Activated naive CD4-positive, alpha-beta T cell treated with anti-CD3 and anti-CD28 coated beads, Interleukin-2, amount 10 ng/mL, durations not matched to agents 7 days and 5 days (primary cell): ENCODE data around the gene WFIKKN2.
"Not testable (repeated sequence)": the region's sequence is repeated elsewhere in the genome, so short reads cannot be mapped to it uniquely, and the experiment has no call there.

Experiments used
- CTCF ChIA-PET: fragments of 350-600 bp; sonication (Branson Sonifier 250); formaldehyde crosslinking; loops from one replicate; lab custom pipeline; 2021; ENCODE audit warnings: antibody characterized with exemption; lab: Charles Lee
- DNase-seq: peaks from one replicate; pipeline ENCODE4 v3.0.0-alpha.2; 2020
- H3K27ac Mint-ChIP-seq: one replicate; pipeline ENCODE4 v1.8.0; 2021; ENCODE audit warnings: mild to moderate bottlenecking, moderate library complexity, mixed read lengths
- H3K27me3 Mint-ChIP-seq: one replicate; pipeline ENCODE4 v1.8.0; 2021; ENCODE audit warnings: mild to moderate bottlenecking, mixed read lengths
- H3K36me3 Mint-ChIP-seq: one replicate; pipeline ENCODE4 v1.8.0; 2021; ENCODE audit warnings: mixed read lengths
- H3K4me1 Mint-ChIP-seq: one replicate; pipeline ENCODE4 v1.8.0; 2021; ENCODE audit warnings: mixed read lengths
- H3K4me3 Mint-ChIP-seq: one replicate; pipeline ENCODE4 v1.8.0; 2021; ENCODE audit warnings: mild to moderate bottlenecking, moderate library complexity, mixed read lengths
- H3K9me3 Mint-ChIP-seq: one replicate; pipeline ENCODE4 v1.8.0; 2021; ENCODE audit warnings: mixed read lengths

Gene WFIKKN2

DNA sequence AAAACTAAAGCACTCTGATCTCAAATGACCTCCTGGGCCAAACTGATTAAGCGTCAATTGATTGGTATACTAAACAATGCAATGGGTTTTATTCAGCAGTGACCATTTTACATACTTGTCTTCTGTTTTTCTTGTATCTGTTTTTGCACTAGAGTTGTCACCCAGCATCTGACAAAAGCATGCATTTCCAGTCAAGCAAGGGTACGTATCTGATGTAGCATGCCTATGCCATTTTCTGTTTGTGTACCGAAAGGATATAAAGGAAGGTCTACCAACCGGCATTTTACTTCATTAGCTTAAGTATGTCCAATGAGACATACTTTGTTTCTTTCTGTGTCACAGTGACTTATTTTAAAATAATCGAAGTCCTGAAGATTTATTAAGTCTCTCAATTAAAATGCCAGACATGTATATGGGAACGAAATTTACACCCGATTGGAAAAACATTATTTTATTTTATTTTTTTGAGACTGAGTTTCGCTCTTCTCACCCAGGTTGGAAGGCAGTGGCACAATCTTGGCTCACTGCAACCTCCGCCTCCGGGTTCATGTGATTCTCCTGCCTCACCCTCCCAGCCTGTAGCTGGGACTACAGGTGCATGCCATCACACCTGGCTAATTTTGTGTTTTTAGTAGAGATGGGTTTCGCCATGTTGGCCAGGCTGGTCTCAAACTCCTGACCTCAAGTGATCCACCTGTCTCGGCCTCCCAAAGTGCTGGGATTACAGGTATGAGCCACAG, 23.3 kb downstream of the WFIKKN2 start:
- CTCF ChIA-PET = interaction anchor here (0.6 to 3.0 kb wide), 3 partner anchors 91 to 98 kb away, joined by 3 to 12 read pairs (median 4); no protein-coding TSS in a partner anchor
- Mint-ChIP-seq H3K27me3 (peaks cover 19% of the 10 kb centered on the region), H3K36me3 (peaks cover 21% of the 10 kb centered on the region), H3K4me1 (peaks cover 22% of the 10 kb centered on the region), H3K27ac (no peak overlapping the region), H3K9me3 (no peaks in the 10 kb centered on the region), H3K4me3 (no peak overlapping the region)
- DNase-seq = no peak

DNA sequence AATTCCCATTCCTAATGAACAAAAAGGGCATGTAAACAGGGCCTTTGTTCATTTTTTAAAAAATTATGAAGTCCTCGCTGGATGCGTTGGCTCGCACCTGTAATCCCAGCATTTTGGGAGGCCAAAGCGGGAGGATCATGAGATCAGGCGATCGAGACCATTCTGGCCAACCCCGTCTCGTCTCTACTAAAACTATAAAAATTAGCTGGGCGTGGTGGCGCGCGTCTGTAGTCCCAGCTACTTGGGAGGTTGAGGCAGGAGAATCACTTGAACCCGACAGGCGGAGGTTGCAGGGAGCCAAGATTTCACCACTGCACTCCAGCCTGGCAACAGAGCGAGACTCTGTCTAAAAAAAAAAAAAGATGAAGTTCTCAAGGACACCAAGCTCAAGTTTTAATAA, 24.3 kb downstream of the WFIKKN2 start:
- not testable (repeated sequence) for DNase-seq, H3K27me3 Mint-ChIP-seq, H3K4me3 Mint-ChIP-seq, H3K9me3 Mint-ChIP-seq, H3K27ac Mint-ChIP-seq
- peaks cover 31% of the 10 kb centered on the region for H3K4me1 Mint-ChIP-seq
- H3K36me3 Mint-ChIP-seq = peaks cover 29% of the 10 kb centered on the region
- CTCF ChIA-PET = interaction anchor here (1.2 to 3.0 kb wide), 3 partner anchors 89 to 97 kb away, joined by 4 to 12 read pairs (median 12); no protein-coding TSS in a partner anchor

- H3K4me3 Mint-ChIP-seq = no peak overlapping the region
- no peaks in the 10 kb centered on the region for H3K9me3 Mint-ChIP-seq
- H3K36me3 Mint-ChIP-seq = peaks cover 34% of the 10 kb centered on the region
- H3K4me1 Mint-ChIP-seq = peaks cover 26% of the 10 kb centered on the region
- DNase-seq = no peak
- no peak overlapping the region for H3K27ac Mint-ChIP-seq
- H3K27me3 Mint-ChIP-seq = no peaks in the 10 kb centered on the region
- CTCF ChIA-PET = interaction anchor here (1.0 to 3.0 kb wide), 7 partner anchors 9 to 95 kb away, joined by 3 to 20 read pairs (median 4); no protein-coding TSS in a partner anchor
Measured at GRCh38 chr17:50861334-50861676, 25.9 kb downstream of the WFIKKN2 start.

DNA sequence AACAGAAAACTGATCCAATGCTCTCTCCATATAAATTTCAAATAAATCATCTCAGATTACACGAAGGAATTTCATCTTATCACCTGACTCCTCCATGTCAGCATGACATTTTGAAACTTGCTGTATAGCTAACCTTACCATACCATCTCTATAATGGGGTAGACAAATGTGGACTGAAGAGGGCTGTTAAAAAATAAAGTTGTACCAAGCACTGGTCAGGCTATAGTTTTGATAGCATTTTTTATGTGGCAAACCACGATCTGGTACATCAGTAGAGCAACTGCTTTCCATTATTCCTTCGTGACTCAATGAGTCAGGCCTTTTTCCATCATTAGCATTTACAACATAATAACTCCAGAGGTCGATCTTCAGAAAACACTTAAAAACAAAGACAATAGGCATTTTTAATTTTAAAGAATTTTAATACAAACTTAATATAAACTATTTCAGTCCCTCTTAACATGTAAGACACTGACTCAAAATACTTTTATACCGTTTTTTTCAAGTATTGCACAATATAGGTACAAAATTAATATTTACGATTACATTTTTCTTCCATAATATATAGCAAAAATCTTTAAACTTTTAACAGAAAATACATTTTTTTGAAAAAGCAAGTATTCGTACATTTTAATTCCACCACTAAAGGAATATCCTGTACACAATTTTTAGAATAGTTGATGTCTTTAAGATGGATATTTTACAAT, 26.6 kb downstream of the WFIKKN2 start:
- CTCF ChIA-PET = interaction anchor here (1.2 to 3.5 kb wide), 8 partner anchors 9 to 94 kb away, joined by 3 to 26 read pairs (median 14); no protein-coding TSS in a partner anchor
- H3K27me3 Mint-ChIP-seq = no peaks in the 10 kb centered on the region
- no peaks in the 10 kb centered on the region for H3K9me3 Mint-ChIP-seq
- peaks cover 34% of the 10 kb centered on the region for H3K36me3 Mint-ChIP-seq
- no peak overlapping the region for H3K27ac Mint-ChIP-seq
- DNase-seq = no peak
- peaks cover 26% of the 10 kb centered on the region for H3K4me1 Mint-ChIP-seq
- no peak overlapping the region for H3K4me3 Mint-ChIP-seq

- peak overlapping the region; percentile 95 for H3K4me3 Mint-ChIP-seq
- peaks cover 3% of the 10 kb centered on the region for H3K27me3 Mint-ChIP-seq
- peak; percentile 61 for DNase-seq
- H3K4me1 Mint-ChIP-seq = peaks cover 33% of the 10 kb centered on the region
- H3K27ac Mint-ChIP-seq = no peak overlapping the region
- H3K36me3 Mint-ChIP-seq = peaks cover 37% of the 10 kb centered on the region
- no peaks in the 10 kb centered on the region for H3K9me3 Mint-ChIP-seq
- CTCF ChIA-PET = interaction anchor here (0.6 to 3.5 kb wide), 11 partner anchors 10 to 139 kb away, joined by 3 to 26 read pairs (median 4); no protein-coding TSS in a partner anchor
Measured at GRCh38 chr17:50863221-50863843, 27.9 kb downstream of the WFIKKN2 start.

GRCh38 chr17:50863931-50864330, 28.5 kb downstream of the WFIKKN2 start:
- no peak for DNase-seq
- peaks cover 3% of the 10 kb centered on the region for H3K27me3 Mint-ChIP-seq
- H3K4me3 Mint-ChIP-seq = peak overlapping the region; percentile 95
- peaks cover 39% of the 10 kb centered on the region for H3K4me1 Mint-ChIP-seq
- H3K9me3 Mint-ChIP-seq = no peaks in the 10 kb centered on the region
- peaks cover 41% of the 10 kb centered on the region for H3K36me3 Mint-ChIP-seq
- peak overlapping the region; percentile 20 for H3K27ac Mint-ChIP-seq
- CTCF ChIA-PET = interaction anchor here (0.6 to 3.5 kb wide), 10 partner anchors 11 to 138 kb away, joined by 3 to 26 read pairs (median 4); no protein-coding TSS in a partner anchor

GRCh38 chr17:50864747-50865059, 29.3 kb downstream of the WFIKKN2 start:
- H3K27ac Mint-ChIP-seq = peak overlapping the region; percentile 98
- H3K4me1 Mint-ChIP-seq = peaks cover 47% of the 10 kb centered on the region
- no peaks in the 10 kb centered on the region for H3K9me3 Mint-ChIP-seq
- peaks cover 42% of the 10 kb centered on the region for H3K36me3 Mint-ChIP-seq
- CTCF ChIA-PET = interaction anchor here (0.7 to 3.5 kb wide), 6 partner anchors 42 to 288 kb away, joined by 3 to 26 read pairs (median 4); partner anchors contain the start of gene NME1
- H3K27me3 Mint-ChIP-seq = peaks cover 3% of the 10 kb centered on the region
- peak; percentile 42 for DNase-seq
- peak overlapping the region; percentile 95 for H3K4me3 Mint-ChIP-seq

DNA sequence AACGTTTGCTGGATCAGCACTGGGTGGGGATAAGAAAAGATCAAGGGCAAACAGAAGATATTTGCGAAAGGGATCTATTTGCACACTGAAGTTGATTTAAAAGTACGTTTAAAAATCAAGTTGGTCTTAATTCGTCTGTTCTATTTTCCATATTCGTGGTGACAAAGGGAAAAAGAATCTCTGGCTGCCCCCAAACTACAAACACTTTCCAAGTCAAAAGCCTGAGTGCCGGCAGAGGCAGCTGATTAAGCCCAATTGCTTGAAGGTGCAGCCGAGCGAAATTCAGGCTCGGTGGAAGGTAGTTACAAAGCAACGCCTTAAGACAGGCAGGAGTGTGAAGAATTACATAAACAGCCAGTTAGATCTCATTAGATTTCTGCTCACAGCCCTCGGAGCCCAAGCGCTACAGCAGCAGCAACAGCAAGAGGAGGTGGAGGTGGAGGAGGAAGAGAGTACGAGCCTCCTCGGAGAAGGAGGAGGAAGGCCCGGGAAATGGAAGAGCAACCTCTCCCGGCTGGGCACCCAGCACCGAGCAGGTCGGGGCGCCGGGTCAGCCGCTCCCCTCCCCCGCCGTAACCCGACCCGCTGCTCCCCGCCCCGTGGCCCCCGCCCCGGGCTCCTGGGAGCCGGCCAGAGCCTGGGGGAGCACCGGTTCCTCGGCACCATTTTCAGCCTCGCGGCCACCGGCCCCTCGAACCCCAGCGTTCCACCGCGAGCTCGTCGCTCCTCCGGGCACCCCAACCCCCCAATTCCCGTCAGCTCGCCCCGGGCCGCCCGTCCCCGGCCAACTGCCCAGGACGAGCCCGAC, 29.9 kb downstream of the WFIKKN2 start:
- Mint-ChIP-seq H3K36me3 (peaks cover 45% of the 10 kb centered on the region), H3K27ac (peak overlapping the region; percentile 98), H3K4me1 (peaks cover 51% of the 10 kb centered on the region), H3K9me3 (no peaks in the 10 kb centered on the region), H3K4me3 (peak overlapping the region; percentile 95), H3K27me3 (peaks cover 3% of the 10 kb centered on the region)
- peak; percentile 68 for DNase-seq
- CTCF ChIA-PET = interaction anchor here (0.7 to 3.5 kb wide), 9 partner anchors 12 to 288 kb away, joined by 3 to 26 read pairs (median 9); partner anchors contain the start of gene NME1

- H3K36me3 Mint-ChIP-seq = peaks cover 44% of the 10 kb centered on the region
- CTCF ChIA-PET = interaction anchor here (0.6 to 2.6 kb wide), 7 partner anchors 13 to 287 kb away, joined by 3 to 12 read pairs (median 5); partner anchors contain the start of gene NME1
- H3K27ac Mint-ChIP-seq = peak overlapping the region; percentile 98
- peak overlapping the region; percentile 87 for H3K4me3 Mint-ChIP-seq
- H3K27me3 Mint-ChIP-seq = peaks cover 3% of the 10 kb centered on the region
- H3K4me1 Mint-ChIP-seq = peaks cover 52% of the 10 kb centered on the region
- H3K9me3 Mint-ChIP-seq = no peaks in the 10 kb centered on the region
- no peak for DNase-seq
Measured at GRCh38 chr17:50865868-50866260, 30.5 kb downstream of the WFIKKN2 start.

- H3K4me1 Mint-ChIP-seq = peaks cover 54% of the 10 kb centered on the region
- peaks cover 40% of the 10 kb centered on the region for H3K36me3 Mint-ChIP-seq
- peak; percentile 97 for DNase-seq
- H3K27ac Mint-ChIP-seq = peak within 1 kb of the TSS; percentile 98
- CTCF ChIA-PET = interaction anchor here (0.6 to 2.6 kb wide), 12 partner anchors 13 to 287 kb away, joined by 3 to 12 read pairs (median 4); partner anchors contain the start of gene NME1
- no peaks in the 10 kb centered on the region for H3K9me3 Mint-ChIP-seq
- peak within 1 kb of the TSS; percentile 95 for H3K4me3 Mint-ChIP-seq
- peaks cover 3% of the 10 kb centered on the region for H3K27me3 Mint-ChIP-seq
Measured at GRCh38 chr17:50866261-50866949, 31.0 kb downstream of the WFIKKN2 start, which contains the start of gene TOB1. TSS of gene TOB1 (minus strand) at chr17:50866354. CDS start at chr17:50864017, 2,337 bp downstream.

- peak; percentile 77 for DNase-seq
- H3K4me1 Mint-ChIP-seq = peaks cover 54% of the 10 kb centered on the region
- H3K27me3 Mint-ChIP-seq = peaks cover 3% of the 10 kb centered on the region
- no peaks in the 10 kb centered on the region for H3K9me3 Mint-ChIP-seq
- H3K36me3 Mint-ChIP-seq = peaks cover 34% of the 10 kb centered on the region
- peak overlapping the region; percentile 98 for H3K27ac Mint-ChIP-seq
- CTCF ChIA-PET = interaction anchor here (0.6 to 2.6 kb wide), 11 partner anchors 14 to 286 kb away, joined by 3 to 12 read pairs (median 3); partner anchors contain the start of gene NME1
- peak overlapping the region; percentile 87 for H3K4me3 Mint-ChIP-seq
Measured at GRCh38 chr17:50866950-50867362, 31.6 kb downstream of the WFIKKN2 start.

DNA sequence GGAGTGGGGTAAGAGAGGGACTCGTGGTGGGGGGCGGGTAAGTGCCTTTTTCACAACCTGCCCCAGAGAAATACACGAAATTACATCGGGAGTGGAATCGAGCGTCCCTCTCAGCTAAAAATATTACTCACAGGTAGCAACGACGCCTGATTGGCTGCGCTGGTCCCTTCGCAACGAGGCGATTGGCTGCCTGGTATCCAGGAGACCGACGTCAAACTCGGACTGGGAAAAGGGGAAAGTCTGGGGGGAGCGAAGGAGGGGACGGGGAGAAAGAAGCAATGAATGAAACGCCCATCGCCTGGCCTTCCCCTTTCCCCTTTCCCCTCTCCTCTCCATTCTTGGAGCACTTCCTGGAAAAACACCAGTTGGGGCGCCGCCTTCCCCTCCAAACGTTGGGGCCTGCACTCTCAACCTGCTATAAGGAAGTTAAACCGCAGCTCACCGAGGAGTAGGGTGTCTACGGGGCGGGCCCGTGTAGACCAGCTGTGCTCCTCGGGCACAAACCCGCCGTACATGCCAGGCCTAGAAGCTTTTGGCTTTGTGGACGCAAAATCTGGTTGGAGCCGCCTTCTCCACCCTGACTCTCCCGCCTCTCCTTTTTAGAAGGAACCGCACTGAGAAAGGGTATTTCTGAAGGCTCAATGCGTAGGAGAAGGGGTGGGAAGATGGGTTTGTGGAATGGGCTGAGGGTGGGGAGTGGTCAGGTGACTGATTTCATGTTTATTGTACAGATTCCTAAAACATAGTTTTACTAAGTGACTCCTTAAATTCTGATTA, 32.2 kb downstream of the WFIKKN2 start:
- H3K27me3 Mint-ChIP-seq = peaks cover 3% of the 10 kb centered on the region
- no peaks in the 10 kb centered on the region for H3K9me3 Mint-ChIP-seq
- CTCF ChIA-PET = interaction anchor here (0.6 to 2.6 kb wide), 7 partner anchors 18 to 286 kb away, joined by 3 to 12 read pairs (median 3); partner anchors contain the start of gene NME1
- H3K4me3 Mint-ChIP-seq = peak overlapping the region; percentile 87
- H3K4me1 Mint-ChIP-seq = peaks cover 59% of the 10 kb centered on the region
- peak overlapping the region; percentile 98 for H3K27ac Mint-ChIP-seq
- H3K36me3 Mint-ChIP-seq = peaks cover 34% of the 10 kb centered on the region
- DNase-seq = peak; percentile 93
